Right kidney (tissue), 9 donors: ENCODE results near the gene HIF1AN.

ENCODE experiments used
- DNase-seq: peaks from one replicate; pipeline ENCODE4 v3.0.0-alpha.2; 2016
- long read RNA-seq, 8 donors: transcript quantifications; one replicate each; lab custom pipeline, GENCODE V29; 2026

Gene HIF1AN
- long read RNA-seq, donor 1, full-length matches to known transcripts = 16 of 16 reads
- long read RNA-seq, donor 1, partial matches to known transcripts = 0 of 16 reads
- long read RNA-seq, donor 1, other reads (novel, unspliced or antisense) = 0 of 16 reads
- long read RNA-seq, donor 2, full-length matches to known transcripts = 10 of 16 reads
- long read RNA-seq, donor 2, partial matches to known transcripts = 6 of 16 reads
- long read RNA-seq, donor 2, other reads (novel, unspliced or antisense) = 0 of 16 reads
- long read RNA-seq, donor 3, full-length matches to known transcripts = 13 of 13 reads
- long read RNA-seq, donor 3, partial matches to known transcripts = 0 of 13 reads
- long read RNA-seq, donor 3, other reads (novel, unspliced or antisense) = 0 of 13 reads
- long read RNA-seq, donor 4, full-length matches to known transcripts = 14 of 14 reads
- long read RNA-seq, donor 4, partial matches to known transcripts = 0 of 14 reads
- long read RNA-seq, donor 4, other reads (novel, unspliced or antisense) = 0 of 14 reads
- long read RNA-seq, donor 5, full-length matches to known transcripts = 19 of 775 reads
- long read RNA-seq, donor 5, partial matches to known transcripts = 243 of 775 reads
- long read RNA-seq, donor 5, other reads (novel, unspliced or antisense) = 513 of 775 reads
- long read RNA-seq, donor 6, full-length matches to known transcripts = 14 of 14 reads
- long read RNA-seq, donor 6, partial matches to known transcripts = 0 of 14 reads
- long read RNA-seq, donor 6, other reads (novel, unspliced or antisense) = 0 of 14 reads
- long read RNA-seq, donor 7, full-length matches to known transcripts = 20 of 20 reads
- long read RNA-seq, donor 7, partial matches to known transcripts = 0 of 20 reads
- long read RNA-seq, donor 7, other reads (novel, unspliced or antisense) = 0 of 20 reads
- long read RNA-seq, donor 8, full-length matches to known transcripts = 17 of 29 reads
- long read RNA-seq, donor 8, partial matches to known transcripts = 12 of 29 reads
- long read RNA-seq, donor 8, other reads (novel, unspliced or antisense) = 0 of 29 reads

DNA sequence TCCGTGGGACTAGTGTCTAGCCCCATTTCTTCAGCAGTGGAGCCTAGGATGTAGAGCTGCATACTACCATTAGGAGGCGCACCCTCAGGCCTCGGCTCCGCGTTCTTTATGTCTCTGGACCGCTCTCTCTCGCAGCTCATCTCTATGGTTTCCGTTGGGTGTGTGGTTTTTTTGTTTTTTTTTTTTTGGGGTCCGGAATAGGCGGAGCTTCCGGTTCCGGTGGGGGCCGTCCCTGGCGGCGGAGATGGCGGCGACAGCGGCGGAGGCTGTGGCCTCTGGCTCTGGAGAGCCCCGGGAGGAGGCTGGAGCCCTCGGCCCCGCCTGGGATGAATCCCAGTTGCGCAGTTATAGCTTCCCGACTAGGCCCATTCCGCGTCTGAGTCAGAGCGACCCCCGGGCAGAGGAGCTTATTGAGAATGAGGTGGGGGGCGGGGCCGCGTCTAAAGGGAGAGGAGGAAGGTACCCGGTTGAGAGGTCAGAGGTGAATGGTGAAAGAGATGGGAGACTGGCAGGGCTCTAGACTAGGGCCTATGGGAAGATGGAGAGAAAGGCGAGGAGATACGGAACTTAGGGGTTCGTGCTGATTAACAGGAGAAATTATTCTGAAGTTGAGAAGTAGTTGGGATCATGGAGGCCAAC, at the start of gene HIF1AN:
HIF1AN (plus strand) TSS at position 229 of the 639 bp plus-strand sequence; CDS start at position 245, 16 bp downstream.
- peak; percentile 84 for DNase-seq

- no peak for DNase-seq
These were observed 48.2 kb upstream of the HIF1AN start for GRCh38 chr10:100487529-100487928.

- DNase-seq = no peak
These were observed 46.3 kb upstream of the HIF1AN start for GRCh38 chr10:100489396-100489795.

GRCh38 chr10:100490531-100490930, 45.2 kb upstream of the HIF1AN start:
- DNase-seq = no peak

- DNase-seq = no peak
These were observed 39.2 kb upstream of the HIF1AN start for GRCh38 chr10:100496567-100496966.

DNA sequence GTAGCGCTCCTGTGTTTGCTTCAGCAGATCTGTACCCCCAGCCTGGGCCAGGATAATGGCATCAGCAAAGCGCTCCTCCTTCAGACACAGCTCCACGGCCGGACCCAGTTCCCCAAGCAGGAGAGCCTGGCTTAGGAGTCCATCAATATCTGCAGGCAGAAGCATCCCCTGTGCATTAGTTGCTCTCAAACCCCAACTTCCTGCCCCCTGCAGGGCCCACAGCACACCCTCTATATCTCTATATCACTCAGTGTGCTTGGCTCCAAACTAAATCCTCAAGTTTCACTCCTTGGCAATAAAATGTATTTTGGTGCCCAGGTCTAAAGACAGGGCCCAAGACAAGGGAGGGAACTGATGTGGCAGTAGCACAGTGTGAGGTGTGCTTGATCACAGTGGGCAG, 37.7 kb upstream of the HIF1AN start:
- no peak for DNase-seq

DNA sequence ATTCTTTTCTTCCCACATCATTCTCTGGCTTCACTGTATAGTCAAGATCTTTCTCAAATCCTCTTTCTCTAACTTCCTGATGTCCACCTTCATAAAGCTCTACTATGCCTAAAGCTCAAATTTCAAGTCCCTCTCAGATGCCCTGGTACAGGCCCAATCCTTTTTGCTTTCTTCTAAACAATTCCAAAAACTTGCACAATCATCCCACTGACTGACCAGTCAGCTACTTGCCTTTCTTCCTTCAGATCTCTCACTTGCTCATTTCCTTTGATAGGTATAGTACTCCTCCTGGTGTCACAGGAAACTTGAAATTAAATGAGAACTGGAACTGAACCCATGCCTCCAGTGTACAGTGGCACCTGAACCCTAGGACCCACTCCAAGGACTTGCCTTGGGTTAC, 34.3 kb upstream of the HIF1AN start:
- DNase-seq = no peak

- no peak for DNase-seq
These were observed 32.7 kb upstream of the HIF1AN start for GRCh38 chr10:100502926-100503494.

GRCh38 chr10:100504096-100504495, 31.6 kb upstream of the HIF1AN start:
- no peak for DNase-seq

GRCh38 chr10:100505164-100505563, 30.6 kb upstream of the HIF1AN start:
- DNase-seq = no peak

GRCh38 chr10:100506596-100507356, 29.0 kb upstream of the HIF1AN start:
- no peak for DNase-seq

- DNase-seq = no peak
These were observed 28.4 kb upstream of the HIF1AN start for GRCh38 chr10:100507357-100507732.

- DNase-seq = no peak
These were observed 27.5 kb upstream of the HIF1AN start for GRCh38 chr10:100508266-100508665.

GRCh38 chr10:100508691-100509150, 27.0 kb upstream of the HIF1AN start:
- no peak for DNase-seq

- no peak for DNase-seq
These were observed 26.4 kb upstream of the HIF1AN start for GRCh38 chr10:100509241-100509840.

DNA sequence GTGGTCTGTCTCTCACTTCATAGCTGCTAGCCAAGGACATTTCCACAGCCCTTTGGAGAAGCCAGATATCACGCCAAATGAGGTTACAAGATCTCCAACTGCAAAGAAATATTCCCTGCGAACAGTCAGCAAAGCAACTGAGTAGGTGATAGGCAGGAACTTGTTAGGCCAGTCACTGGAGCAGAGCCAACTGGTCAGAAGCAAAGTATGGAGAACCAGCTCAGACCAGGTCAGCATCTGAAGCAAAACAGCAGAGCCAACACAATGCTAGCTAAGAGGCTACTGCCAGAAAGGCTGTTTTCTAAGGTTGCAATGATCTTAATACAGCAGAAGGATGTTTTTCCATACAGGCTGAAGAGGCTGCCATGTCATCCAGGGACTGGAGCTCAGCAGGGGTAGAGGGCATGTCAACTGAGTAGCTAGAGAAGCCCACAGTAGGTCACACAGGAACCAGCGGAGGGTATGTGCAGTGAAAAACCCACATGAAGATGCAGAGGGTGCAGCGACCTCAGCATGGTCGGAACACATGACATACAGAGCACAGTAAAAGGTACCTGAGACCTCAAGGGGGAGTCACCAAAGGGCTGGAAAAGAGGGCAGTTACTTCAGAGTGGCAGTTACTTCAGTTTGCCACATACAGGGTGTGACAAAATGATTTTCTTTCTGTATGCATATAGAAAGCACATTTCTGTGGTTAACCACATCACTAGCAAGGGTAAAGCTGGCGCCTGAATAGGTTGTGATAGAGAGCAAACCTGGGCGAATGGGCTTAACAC, 25.0 kb upstream of the HIF1AN start:
- DNase-seq = no peak

- DNase-seq = no peak
These were observed 20.1 kb upstream of the HIF1AN start for GRCh38 chr10:100515612-100516011.

GRCh38 chr10:100516847-100517246, 18.9 kb upstream of the HIF1AN start:
- no peak for DNase-seq

DNA sequence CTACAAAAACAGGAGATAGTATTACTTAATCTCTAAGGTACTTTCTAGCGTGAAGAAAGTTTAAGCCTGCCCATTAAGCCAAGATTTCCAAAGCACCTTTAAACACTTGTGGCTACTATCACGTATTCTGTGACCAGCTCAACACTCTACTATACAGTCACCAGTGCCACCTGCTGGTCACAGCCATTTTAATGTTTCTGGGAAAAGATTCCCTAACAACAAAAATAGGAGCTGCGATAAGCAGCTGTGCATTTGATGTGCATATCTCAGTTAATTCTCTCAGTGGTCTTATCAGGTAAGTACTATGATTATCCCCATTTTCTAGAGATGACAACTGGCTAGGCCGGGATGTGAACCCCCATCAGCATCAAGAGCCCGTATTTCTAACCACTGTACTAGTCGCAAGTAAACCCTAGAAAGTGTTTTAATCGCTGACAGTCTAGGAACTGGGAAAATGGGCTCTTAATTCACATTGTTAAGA, 16.9 kb upstream of the HIF1AN start:
- peak; percentile 69 for DNase-seq
